GM10847 (cell line): ENCODE measurements around the gene GPR17.

Experiments used
- POLR2A ChIP-seq: IDR thresholded peaks from 2 replicates; pipeline ENCODE4 v1.6.1; 2011; ENCODE audit not compliant: insufficient read length; ENCODE audit errors: extremely low read depth

Gene GPR17

DNA sequence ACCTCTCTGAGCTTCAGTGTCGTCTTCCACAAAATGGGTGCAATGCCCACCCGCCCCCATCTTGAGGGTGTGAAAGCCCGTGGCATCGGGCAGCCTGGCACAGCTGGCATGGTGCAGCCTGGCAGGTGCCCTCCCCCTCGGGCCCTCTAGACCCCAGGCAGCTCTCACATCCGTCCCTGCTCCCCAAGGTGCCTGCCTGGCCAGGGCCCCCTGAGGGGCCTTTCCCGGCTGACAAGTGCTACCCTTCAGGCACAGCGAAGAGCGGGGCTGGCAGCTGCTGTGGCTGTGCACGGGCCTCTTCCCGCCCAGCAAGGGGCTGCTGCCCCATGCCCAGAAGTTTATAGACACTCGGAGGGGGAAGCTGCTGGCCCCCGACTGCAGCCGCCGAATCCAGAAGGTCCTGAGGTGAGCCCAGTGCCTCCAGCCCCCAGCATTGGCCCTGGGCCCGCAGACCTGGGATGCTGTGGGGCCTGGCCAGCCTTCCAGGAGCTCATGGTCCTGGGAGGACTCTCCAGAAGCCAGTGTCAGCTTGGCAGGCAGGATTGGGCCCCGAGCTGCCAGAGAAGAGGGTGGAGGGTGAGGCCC lies 13.9 kb upstream of the GPR17 start:
- no peak for TF ChIP-seq POLR2A

DNA sequence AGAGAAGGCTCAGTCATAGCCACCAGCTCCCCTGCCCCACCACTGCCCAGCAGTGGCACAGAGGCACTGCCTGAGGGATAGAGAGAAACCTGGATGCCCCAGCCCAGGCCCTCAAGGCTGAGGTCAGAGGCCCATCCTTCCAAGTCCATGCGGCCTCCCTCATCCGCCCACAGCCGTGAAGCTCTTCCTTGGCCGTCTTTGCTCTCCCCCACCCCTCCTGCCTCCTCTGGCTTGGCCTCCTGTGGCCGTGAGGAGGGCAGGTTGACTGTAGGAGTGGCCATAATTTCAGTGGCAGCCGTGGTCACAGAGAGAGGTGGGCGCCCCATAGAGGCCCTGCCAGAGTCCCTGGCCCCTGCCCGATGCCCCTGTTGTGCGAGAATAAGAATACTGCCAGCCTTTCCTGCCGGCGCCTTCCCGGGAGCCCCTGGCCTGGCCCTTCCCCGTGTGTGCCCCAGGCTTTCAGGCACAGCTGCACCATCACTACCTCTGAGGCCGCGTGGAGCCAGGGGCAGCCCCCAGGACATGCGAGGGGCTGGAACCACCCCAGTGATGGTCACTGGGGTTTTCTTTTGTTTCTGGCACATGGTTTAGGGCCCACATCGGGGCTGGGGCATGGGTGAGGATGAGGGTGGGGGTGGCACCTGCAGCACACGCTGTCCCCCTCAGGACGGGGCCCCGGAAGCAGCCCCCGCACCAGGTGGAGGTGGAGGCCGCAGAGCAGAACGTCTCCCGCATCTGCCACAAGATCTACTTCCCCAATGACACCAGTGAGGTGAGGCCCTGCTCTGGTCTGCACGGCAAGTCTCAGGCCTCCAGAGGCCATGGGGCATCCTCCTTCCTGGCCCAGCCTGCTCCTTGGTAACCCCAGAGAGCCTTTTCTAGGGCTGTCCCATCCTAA lies 13.1 kb upstream of the GPR17 start:
- TF ChIP-seq POLR2A: no peak

DNA sequence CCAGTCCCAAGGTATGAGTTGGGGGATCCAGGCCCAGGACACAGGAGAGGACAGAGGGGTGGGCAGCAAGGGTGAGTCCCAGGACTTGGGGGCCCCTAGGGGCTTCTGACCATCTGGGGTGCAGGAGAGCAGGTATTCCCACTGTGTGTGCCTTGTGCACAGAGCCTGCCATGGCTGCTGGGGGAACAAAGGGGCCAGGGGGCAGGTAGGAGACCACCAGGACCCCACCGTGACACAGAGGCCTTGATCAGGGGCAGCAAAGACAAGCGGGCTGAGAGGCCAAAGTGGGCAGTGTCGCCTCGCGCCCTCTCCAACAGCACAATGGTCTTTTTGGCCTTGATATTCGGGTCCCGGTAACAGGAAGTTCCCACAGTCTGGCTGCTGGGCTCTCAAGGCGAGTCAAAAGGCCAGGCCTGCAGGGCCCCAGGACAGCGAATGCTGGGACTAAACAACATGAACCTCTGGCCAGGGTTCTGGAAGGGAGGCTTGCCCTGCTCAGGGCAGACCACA lies 12.3 kb upstream of the GPR17 start:
- no peak for TF ChIP-seq POLR2A

DNA sequence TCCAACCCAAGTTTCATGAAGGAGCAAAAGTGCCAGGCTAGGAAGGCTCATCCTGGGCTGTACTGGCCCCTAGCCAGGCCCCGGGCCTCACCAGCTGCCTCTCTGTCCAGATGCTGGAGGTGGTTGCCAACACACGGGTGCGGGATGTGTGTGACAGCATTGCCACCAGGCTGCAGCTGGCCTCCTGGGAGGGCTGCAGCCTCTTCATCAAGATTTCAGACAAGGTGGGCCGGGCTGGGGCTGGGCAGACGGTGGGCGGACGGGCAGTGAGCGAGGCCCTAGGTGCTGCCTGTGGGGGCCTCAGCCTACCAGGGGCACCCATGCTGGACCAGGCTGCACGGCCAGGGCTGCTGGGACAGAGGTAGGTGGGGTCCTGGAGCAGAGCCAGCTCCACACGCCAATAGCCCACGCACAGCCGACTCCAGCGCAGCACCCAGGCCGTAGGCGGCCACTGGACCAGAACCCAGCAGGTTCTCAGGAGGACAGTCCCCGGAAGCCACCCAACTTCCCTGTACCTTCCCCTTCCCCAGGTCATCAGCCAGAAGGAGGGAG lies 11.8 kb upstream of the GPR17 start:
- no peak for TF ChIP-seq POLR2A

DNA sequence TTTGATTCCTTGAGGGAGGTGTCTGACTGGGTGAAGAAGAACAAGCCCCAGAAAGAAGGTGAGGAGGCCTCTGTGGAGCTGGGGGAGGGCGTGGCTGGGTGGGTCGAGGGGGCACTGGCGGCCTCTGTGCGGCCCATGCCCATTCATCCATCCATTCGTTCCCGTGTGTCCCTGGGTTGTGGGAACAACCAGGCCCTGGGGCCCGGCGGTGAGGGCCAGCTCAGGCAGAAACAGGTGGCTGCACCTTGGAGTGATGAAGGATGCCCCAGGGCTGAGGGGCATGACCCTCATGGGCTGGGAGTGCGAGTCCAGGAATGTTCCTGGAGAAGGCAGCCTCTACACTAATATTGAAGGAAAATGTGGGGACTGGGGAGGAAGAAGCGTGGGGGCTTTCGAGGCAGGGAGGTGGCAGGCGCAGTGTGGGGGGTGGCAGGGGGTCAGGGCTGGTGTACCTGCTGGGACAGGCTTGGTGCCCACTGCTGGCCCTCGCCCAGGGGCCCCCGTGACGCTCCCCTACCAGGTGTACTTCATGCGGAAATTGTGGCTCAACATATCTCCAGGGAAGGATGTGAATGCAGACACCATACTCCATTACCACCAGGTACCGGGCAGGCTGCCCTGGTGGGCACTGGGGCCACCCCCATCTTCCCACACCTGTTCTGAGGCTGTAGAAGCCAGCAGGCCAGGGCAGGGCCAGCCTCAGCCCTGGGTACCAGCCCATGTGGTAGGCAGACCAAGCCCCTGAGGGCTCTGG lies 11.2 kb upstream of the GPR17 start:
- no peak for TF ChIP-seq POLR2A

DNA sequence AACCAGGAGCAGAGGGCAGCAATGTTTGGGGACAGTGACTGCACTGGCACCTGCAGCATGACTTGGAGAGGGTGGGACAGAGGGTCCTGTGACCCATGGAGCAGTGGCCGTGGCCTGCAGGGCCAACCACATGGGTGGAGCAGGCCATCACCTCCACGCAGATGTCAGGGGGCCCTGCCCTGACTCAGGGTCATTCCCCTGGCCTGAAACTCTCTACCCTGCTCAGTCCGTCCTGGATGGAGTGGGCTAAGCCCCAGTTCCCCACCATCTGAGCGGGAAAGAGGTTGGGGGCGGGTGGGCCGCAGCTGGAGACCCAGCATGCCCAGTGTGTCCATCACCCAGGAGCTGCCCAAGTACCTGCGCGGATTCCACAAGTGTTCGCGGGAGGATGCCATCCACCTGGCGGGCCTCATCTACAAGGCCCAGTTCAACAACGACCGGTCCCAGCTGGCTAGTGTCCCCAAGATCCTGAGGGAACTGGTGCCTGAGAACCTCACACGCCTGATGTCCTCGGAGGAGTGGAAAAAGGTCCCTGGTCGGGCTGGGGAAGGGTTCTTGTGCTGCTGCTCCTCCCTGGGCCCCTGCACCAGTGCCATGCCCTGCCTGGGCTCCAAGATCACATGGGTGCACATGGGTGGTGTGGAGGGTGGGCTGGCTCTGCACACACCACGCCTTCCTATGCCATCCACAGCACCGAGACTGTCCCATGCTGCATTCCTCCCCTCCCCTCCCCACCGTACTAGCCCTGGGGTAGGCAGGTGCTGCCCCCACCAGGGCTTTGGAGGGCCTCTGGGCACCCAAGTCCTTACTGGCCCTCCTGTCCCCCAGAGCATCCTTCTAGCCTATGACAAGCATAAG lies 10.3 kb upstream of the GPR17 start:
- no peak for TF ChIP-seq POLR2A

DNA sequence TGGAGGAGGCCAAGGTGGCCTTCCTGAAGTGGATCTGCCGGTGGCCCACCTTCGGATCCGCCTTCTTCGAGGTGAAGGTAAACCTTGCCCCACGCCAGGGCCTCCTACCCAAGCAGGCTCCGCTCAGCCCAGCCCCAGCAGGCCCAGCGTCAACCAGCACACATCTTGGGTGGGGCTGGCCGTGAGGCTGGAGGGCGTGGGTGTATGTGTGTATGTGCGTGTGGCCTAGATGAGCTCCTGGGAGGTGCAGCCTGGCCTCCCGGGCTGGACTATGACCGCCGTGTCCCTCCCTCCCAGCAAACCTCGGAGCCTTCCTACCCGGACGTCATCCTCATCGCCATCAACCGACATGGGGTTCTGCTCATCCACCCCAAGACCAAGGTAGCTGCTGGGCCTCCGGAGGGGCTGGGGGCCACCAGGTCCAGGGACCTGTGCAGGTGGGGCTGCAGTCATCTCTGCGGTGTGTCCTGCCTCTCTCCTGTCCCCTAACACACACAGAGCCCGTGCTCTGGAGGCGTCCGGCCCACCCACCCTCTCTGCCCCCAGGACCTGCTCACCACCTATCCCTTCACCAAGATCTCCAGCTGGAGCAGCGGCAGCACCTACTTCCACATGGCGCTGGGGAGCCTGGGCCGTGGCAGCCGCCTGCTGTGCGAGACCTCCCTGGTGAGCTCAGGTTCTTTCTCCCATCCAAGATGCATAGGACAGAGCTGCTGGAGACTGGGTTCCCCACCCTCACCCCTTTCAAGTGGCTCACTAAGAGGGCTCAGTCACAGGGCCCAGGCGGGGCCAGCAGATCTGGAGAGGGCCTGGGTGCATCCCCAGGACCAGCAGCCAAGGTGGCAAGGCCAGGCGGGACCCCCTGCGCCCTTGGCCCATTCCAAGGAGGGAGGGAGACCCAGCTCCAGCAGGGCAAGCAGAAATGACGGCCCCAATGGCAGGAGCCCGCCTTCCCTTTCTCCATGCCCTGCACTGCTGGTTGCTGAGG lies 9.4 kb upstream of the GPR17 start:
- no peak for TF ChIP-seq POLR2A

DNA sequence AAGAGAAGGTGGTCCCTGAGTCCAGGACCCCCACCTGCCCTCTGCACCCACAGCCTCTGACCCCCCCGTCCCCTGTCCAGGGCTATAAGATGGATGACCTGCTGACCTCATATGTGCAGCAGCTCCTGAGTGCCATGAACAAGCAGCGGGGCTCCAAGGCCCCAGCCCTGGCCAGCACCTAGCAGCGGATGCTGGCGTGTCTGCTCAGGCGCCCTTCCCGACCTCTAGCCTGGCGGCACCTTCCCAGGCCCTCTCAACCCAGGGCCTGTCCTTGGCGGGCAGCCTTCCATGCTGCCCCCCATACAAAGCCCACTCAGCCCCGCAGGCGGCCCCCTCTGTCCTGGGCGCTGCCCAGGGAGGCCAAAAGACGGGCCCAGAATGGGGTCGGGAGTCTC lies 8.7 kb upstream of the GPR17 start:
- TF ChIP-seq POLR2A: no peak

DNA sequence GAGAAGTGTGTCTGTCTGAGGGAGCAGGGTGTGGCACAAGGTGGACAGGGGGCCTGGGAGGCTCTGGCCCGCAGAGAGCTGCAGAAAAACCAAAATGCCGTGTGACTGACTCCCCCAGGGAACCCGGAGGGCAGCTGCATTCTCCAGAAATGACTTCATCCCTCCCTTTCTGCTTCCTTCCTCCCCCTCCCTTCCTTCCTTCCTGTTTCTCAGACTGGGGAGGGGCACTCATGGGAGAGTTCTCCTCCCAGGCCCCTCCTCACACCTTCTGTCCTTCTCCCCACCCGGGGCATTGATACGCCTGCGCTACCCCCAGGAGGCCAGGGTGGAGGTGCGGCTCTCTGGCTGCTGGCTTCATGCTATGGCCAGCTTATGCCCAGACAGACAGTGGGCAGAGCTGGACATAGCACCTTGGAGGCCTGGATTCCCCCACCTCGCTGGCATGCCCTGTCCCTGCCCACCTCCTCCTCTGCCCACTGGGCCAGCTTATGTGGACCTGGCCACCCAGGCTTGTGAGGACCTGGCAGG lies 8.2 kb upstream of the GPR17 start:
- no peak for TF ChIP-seq POLR2A

DNA sequence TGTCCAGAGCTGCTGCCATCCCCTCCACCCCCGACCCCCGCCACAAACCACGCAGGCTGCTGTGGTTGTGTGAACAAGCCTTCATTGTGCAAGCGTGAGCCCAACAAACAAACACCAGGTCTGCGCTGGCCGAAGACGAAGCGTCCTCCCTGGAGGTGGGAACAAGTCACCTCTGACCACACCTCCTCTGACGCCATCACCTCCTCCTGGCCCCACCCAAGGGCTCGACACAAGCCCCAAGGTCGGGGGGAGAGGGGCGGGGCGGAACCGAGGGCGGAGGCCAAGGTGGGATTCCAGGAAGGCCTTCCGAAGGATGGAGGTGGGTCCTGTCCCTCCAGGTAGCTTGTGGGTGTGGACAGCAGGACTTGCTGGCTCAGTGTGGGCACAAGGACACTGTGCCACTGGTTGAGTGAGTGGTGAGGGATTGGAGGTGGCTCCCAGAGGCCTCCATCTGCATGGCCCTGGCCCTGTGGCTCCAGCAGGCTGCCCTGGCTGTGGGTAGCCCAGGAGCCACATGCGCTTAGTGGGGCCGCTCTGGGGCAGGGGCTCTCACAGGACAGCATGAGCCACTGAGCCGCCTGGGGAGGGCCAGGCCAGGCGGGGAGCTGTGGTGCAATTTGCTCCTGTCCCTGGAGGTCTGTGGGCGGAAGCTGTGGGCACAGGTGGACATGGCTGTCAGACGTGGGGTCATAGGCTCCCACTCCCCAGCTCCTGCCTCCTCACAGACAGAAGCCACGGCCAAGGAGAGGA lies 7.4 kb upstream of the GPR17 start:
- TF ChIP-seq POLR2A: no peak

DNA sequence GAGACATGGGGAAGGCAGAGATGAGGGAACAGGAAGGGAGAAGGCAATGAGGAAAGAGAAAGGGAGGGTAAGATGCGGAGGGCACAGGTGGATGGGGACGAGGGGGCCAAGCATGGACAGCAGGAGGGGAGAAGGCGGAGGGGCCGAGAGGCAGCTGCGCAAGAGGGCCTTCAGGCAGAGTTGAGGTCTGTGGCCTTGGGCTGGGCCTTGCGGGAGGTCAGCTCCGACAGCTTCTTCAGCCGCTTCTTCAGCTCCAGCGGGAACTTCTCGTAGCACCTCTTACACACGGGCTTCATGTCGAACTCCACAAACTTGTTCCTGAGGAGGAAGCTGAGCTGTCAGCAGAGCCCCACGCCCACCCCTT lies 6.9 kb upstream of the GPR17 start:
- TF ChIP-seq POLR2A: no peak
